ENCODE measurements around the gene SCGB1C2. TPM values are rescaled to one million over a fixed set of nuclear protein-coding genes. Genes with fewer than 3 reads are reported as not detected.

SCGB1C2 gene
- total and polyA plus RNA-seq, 2 donors = not detected

DNA sequence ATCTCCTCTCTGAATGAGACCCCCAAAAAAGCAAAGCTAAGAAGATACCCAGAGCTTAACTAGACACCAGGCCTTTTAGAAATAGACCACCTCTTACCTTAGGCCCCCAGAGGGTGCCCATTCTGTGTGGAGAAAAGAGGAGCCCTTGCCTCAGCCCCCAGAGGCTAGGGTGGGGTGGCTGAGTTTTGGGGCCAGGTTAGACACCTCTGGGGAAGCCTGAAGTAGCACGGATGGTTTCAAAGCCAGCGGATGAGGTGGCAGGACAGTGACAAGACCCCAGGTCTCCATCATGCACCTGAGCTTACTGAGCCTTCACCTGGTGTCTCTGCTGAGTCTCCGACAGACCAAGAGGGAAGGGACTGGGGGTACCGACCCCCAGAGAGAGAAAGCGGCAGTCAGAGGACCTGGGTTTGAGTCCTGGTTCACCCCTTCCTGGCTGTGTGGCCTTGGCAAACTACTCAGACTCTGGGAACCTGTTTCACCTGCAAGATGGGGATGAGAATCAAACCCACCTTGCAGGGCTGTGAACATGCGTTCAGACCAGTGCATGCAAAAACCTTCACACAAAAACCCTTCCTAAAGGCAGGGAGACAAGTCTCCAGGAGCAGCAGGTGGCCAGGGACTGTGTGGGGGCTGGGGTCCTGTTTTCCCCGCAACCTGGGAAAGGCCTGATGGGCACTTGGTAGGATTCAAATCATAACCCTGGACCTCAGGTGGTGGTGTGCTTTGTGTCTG, 7.7 kb downstream of the SCGB1C2 start:
- DNase-seq (ENCODE audit: extremely low spot score) = no peak
- H3K4me3 ChIP-seq (ENCODE audit: low read depth, low read length) = no peak overlapping the region
- WGBS = 91% methylated on average over 7 of the region's 7 CpGs
- H3K27ac ChIP-seq (ENCODE audit: low read depth) = no peak overlapping the region
- H3K36me3 ChIP-seq (ENCODE audit: insufficient read depth) = no peaks in the 10 kb centered on the region
- no peaks in the 10 kb centered on the region for H3K4me1 ChIP-seq (ENCODE audit: insufficient read depth)

DNA sequence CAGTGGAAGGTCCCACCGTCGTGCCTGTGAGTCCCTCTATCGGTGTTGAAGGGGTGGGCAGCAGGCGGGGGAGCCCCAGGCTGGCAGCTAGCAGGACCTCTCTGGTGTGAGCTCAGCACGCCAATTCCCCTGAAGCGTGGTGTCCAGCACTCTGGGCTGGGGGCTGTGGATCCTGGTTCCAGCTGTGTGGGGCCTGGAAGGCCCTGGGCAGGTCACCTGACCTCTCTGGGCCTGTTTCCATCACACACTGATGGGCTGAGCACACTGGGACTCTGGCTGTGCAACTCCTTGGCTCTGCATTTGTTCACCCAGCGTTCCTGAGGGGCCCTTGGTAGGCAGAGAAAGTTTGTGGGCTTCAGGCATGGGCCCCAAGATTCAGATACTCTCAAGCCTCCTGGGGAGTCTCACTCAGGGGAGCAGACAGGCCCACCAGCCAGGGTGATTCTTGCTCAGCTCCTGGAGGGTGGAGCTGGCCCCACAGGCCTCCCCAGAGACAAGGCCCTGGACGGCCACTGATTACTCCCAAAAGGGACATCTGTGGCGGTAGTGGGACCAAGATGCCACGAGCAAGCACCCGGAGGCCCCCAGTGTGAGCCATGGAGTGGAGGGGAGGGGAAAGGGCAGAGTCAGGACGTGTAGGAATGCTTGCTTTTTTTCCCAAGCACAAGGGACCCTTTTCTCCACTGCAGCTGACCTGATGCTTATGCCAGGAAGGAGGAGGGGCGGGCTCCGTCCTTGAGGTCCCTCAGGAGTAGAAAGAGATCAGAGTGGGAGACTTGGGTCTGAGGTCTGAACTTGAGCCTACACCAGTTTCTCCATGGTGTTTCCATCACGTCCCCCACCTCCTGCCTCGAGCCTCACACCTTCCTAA, 8.5 kb downstream of the SCGB1C2 start:
- 83% methylated on average over 16 of the region's 16 CpGs for WGBS
- Histone ChIP-seq H3K36me3 (ENCODE audit: insufficient read depth) (no peaks in the 10 kb centered on the region), H3K27ac (ENCODE audit: low read depth) (no peak overlapping the region), H3K4me1 (ENCODE audit: insufficient read depth) (no peaks in the 10 kb centered on the region), H3K4me3 (ENCODE audit: low read depth, low read length) (no peak overlapping the region)
- no peak for DNase-seq (ENCODE audit: extremely low spot score)

DNA sequence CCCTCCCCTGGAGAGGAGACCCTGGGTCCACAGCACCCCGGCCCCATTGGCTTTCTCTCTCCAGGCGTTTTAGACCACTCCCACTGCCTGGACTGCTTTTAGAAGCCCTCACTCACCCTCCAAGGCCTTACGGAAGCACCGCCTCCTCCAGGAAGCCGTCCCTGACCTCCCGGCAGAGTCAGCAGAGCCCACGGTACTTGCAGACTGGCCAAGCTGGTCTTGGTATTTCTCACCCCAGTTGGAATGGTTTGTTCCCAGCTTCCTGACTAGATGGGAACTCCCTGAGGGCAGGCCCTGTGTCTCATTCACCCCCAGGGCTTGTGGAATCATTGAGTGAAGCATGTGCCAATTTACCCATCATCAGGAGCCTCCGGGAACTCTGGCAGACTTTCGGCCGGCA, 9.2 kb downstream of the SCGB1C2 start:
- Histone ChIP-seq H3K36me3 (ENCODE audit: insufficient read depth) (no peaks in the 10 kb centered on the region), H3K27ac (ENCODE audit: low read depth) (no peak overlapping the region), H3K4me3 (ENCODE audit: low read depth, low read length) (no peak overlapping the region), H3K4me1 (ENCODE audit: insufficient read depth) (no peaks in the 10 kb centered on the region)
- no peak for DNase-seq (ENCODE audit: extremely low spot score)
- 88% methylated on average over 10 of the region's 10 CpGs for WGBS

GRCh38 chr17:146983-147761, 9.8 kb downstream of the SCGB1C2 start:
- Histone ChIP-seq H3K4me1 (ENCODE audit: insufficient read depth) (no peaks in the 10 kb centered on the region), H3K4me3 (ENCODE audit: low read depth, low read length) (no peak overlapping the region), H3K27ac (ENCODE audit: low read depth) (no peak overlapping the region), H3K36me3 (ENCODE audit: insufficient read depth) (no peaks in the 10 kb centered on the region)
- no peak for DNase-seq (ENCODE audit: extremely low spot score)
- WGBS = 92% methylated on average over 27 of the region's 27 CpGs

DNA sequence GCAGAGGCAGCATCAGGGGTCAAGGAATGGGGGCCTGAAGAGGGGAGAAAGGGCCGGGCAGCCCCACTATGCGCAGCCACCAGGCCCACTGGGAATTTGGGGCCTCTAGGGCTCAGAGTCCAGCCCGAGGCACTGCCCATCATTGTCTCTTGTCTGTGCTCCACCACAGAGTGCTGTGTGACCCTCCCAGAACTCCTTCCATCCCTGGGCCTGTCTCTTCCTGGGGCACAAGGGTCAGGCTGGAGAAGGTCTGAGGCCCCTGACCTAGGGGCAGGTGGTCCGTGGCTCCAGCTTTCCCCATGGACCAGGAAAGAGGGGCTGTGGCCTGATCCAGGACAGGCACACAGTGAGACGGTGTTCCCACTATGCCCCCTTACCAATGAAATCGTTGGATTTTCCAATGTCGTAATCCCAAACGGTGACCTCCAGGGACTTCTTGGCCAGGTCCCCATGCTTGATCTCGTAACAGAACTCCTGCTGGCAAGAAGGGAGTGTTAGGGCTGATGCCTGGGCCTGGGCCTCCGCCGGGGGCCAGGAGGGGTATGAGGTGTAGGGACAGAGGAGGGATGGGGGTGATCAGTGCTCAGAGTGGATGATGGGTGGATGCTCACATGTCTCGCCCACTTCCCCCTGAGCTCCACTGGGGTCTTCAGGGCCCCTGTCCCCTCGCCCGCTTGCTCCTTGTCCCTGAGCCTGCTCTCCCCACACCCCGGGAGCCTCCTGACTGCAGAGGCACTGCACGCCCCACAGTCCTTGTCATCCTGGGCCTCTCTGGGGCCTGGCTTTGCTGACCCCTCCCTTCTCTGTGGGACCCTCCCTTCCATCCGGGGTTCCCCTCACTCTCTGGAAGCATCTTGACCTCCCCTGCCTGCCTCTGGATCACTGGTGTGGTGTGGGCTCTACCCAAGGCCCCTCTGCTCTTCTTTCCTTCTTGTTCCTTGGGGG, 10.7 kb downstream of the SCGB1C2 start:
- no peak overlapping the region for H3K4me3 ChIP-seq (ENCODE audit: low read depth, low read length)
- H3K27ac ChIP-seq (ENCODE audit: low read depth) = no peak overlapping the region
- WGBS = 89% methylated on average over 17 of the region's 17 CpGs
- no peak for DNase-seq (ENCODE audit: extremely low spot score)
- H3K36me3 ChIP-seq (ENCODE audit: insufficient read depth) = no peaks in the 10 kb centered on the region
- no peaks in the 10 kb centered on the region for H3K4me1 ChIP-seq (ENCODE audit: insufficient read depth)

DNA sequence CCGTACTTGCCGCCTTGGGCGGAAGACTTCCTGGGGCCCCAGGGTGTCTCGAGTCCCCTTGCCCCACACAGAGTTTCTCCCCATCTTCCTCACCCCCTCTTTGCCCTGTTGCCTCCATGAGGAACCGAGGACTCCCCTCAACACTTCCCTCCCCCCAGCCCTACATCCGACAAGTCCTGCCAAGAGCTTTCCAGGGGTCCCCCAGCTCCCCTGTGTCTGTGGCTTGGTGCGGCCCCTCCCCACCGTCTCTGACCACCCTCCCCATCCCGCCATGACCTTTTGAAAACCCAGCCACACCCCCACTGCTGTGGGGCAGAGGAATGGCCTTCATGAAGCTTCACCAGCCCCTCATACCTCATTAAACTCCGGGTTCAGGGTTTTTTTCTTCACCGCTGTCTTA, 11.4 kb downstream of the SCGB1C2 start:
- no peak for DNase-seq (ENCODE audit: extremely low spot score)
- no peak overlapping the region for H3K4me3 ChIP-seq (ENCODE audit: low read depth, low read length)
- no peaks in the 10 kb centered on the region for H3K4me1 ChIP-seq (ENCODE audit: insufficient read depth)
- 80% methylated on average over 11 of the region's 11 CpGs for WGBS
- H3K27ac ChIP-seq (ENCODE audit: low read depth) = no peak overlapping the region
- H3K36me3 ChIP-seq (ENCODE audit: insufficient read depth) = no peaks in the 10 kb centered on the region

DNA sequence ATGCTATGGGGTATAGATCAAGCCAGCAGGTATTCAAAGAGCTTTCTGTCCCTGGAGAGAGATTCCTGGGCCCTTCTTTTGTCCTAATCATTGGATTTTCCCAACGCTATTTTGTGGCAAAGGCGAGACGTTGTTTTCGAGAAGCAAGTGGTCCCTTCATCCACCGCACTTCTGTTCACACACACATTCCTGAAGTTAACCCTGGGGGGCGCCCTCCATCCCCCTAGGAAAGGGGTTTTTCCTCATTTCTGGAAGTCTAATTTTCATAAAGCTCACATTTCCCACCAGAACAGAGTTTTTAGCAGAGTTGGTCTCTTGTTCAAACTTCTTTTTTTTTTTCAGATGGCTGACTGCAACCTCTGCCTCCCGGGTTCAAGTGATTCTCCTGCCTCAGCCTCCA, 11.9 kb downstream of the SCGB1C2 start:
- H3K27ac ChIP-seq (ENCODE audit: low read depth) = no peak overlapping the region
- no peak for DNase-seq (ENCODE audit: extremely low spot score)
- no peak overlapping the region for H3K4me3 ChIP-seq (ENCODE audit: low read depth, low read length)
- 88% methylated on average over 7 of the region's 7 CpGs for WGBS
- H3K36me3 ChIP-seq (ENCODE audit: insufficient read depth) = no peaks in the 10 kb centered on the region
- H3K4me1 ChIP-seq (ENCODE audit: insufficient read depth) = no peaks in the 10 kb centered on the region

DNA sequence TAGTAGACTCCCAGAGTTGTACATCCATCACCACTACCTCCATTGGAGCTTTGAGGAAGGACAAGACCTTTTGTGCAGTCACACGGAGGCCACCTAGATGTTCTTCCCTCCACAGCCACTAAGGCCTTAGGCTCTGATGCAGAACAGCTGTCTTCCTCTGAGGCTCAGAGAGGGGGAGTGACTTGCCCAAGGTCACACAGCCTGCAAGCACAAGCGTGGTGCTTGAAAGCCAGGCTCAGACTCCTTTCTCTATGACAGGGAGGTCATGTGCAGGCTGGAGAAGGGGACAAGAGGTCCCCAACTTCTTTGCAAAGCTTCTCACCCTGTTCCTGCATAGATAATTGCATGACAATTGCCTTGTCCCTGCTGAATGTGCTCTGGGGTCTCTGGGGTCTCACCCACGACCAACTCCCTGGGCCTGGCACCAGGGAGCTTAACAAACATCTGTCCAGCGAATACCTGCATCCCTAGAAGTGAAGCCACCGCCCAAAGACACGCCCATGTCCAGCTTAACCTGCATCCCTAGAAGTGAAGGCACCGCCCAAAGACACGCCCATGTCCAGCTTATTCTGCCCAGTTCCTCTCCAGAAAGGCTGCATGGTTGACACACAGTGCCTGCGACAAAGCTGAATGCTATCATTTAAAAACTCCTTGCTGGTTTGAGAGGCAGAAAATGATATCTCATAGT, 12.7 kb downstream of the SCGB1C2 start:
- no peak for DNase-seq (ENCODE audit: extremely low spot score)
- 84% methylated on average over 9 of the region's 9 CpGs for WGBS
- Histone ChIP-seq H3K4me3 (ENCODE audit: low read depth, low read length) (no peak overlapping the region), H3K27ac (ENCODE audit: low read depth) (no peak overlapping the region), H3K36me3 (ENCODE audit: insufficient read depth) (no peaks in the 10 kb centered on the region), H3K4me1 (ENCODE audit: insufficient read depth) (no peaks in the 10 kb centered on the region)

- Histone ChIP-seq H3K4me3 (ENCODE audit: low read depth, low read length) (no peak overlapping the region), H3K27ac (ENCODE audit: low read depth) (no peak overlapping the region), H3K36me3 (ENCODE audit: insufficient read depth) (no peaks in the 10 kb centered on the region), H3K4me1 (ENCODE audit: insufficient read depth) (no peaks in the 10 kb centered on the region)
- no peak for DNase-seq (ENCODE audit: extremely low spot score)
- WGBS = 94% methylated on average over 2 of the region's 2 CpGs
Observed at GRCh38 chr17:151004-151403, 13.6 kb downstream of the SCGB1C2 start.

- H3K4me3 ChIP-seq (ENCODE audit: low read depth, low read length) = no peak overlapping the region
- H3K27ac ChIP-seq (ENCODE audit: low read depth) = no peak overlapping the region
- no peaks in the 10 kb centered on the region for H3K4me1 ChIP-seq (ENCODE audit: insufficient read depth)
- no peak for DNase-seq (ENCODE audit: extremely low spot score)
- H3K36me3 ChIP-seq (ENCODE audit: insufficient read depth) = no peaks in the 10 kb centered on the region
- 85% methylated on average over 26 of the region's 26 CpGs for WGBS
Observed at GRCh38 chr17:151886-152859, 14.8 kb downstream of the SCGB1C2 start.

- Histone ChIP-seq H3K36me3 (ENCODE audit: insufficient read depth) (no peaks in the 10 kb centered on the region), H3K27ac (ENCODE audit: low read depth) (no peak overlapping the region), H3K4me3 (ENCODE audit: low read depth, low read length) (no peak overlapping the region), H3K4me1 (ENCODE audit: insufficient read depth) (no peaks in the 10 kb centered on the region)
- no peak for DNase-seq (ENCODE audit: extremely low spot score)
- 83% methylated on average over 12 of the region's 12 CpGs for WGBS
Observed at GRCh38 chr17:152860-153420, 15.6 kb downstream of the SCGB1C2 start.

Measured in urinary bladder (tissue), 4 donors.